ENCODE data around the gene AP1G2.

AP1G2 gene

DNA sequence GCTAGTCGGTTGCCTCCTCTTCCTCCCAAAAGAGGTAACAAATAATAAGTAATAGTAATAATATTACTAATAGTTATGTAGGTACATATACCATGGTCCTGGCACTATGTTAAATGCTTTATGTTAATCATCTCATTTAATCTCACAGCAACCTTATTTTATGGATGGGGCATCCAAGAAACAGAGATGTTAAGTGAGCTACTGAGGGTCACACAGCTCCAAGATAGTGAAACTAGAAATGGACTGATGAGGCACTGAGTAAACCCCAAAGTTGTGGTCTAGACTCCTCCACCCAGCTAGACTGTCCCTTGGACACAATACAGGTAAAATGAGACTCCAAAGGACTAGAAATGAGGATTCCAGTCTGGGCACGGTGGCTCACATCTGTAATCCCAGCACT, 31.1 kb downstream of the AP1G2 start:
- DNase-seq, result no peak

DNA sequence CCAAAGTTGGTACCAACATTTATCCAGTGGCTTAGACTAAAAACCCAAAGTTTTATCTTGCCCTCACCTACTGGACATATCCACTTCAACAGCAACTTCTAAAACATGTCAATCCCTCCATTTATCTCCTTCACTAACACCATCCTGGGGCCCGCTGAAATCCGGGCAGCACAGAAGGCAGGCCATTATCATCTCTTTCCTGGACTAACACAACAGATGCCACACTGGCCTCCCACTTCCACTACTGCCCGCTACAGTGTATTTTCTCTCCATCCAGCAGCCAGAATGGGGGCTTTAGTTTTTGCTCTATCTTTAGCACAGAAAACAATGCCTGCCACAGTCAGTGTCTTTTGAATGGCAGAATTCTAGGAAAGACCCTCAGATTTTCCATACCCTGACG, 31.6 kb downstream of the AP1G2 start:
- DNase-seq, result no peak

DNA sequence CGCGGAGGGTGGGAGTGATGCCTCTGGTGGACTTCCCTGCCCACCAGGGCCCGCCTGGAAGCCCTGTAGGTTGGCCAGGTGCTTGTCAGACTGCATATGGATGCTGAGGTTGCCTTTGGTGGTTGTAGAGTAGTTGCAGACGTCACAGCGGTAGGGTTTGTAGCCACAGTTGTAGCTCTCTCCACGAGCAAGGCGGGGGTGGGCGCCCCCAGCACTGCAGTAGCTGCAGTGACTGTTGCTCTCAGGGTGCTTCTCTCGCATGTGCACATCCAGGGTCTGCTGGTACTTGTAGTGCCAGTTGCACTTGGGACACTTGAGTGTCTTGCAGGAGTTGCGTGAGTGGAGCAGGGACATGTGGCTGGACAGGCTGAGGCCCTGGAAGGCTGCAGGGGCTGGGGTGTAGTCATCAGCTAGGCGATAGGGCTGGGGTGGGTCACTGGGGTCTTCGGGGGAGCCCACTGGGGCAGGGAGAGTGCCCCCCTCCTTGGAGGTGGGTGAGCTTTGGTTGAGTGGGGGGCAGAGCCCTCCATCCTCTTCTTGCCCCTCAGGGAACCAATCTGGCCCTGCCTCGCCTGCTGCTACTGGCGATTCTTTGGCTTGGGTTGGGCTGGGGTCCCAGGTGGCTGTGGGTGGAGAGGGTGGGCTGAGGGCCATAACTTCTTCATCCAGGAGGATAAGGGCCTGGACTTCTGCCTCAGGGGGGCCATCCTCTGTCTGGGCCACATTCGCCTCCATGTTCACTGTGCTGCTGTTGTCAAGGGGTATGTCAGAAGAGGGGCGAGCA, 33.7 kb downstream of the AP1G2 start:
- DNase-seq, result no peak

DNA sequence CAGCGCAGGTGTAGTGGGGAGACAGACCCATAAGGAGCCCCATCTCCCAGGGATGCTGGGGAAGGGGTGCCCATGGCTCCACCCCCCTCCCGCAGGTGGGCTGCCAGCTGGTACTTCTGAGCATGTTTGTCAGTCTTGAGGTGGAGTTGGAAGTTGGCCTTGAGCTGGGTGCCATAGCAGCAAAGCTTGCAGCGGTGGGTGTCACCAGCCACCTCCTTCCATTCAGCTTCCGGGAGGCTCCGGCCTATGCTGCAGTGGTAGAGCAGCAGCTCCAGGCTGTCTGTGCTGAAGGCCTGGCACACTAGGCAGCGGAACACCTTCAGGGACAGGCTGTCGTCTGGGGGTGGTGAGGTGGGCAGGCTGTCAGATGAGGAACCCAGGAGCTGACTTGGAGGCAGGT, 34.9 kb downstream of the AP1G2 start:
- no peak for DNase-seq

DNA sequence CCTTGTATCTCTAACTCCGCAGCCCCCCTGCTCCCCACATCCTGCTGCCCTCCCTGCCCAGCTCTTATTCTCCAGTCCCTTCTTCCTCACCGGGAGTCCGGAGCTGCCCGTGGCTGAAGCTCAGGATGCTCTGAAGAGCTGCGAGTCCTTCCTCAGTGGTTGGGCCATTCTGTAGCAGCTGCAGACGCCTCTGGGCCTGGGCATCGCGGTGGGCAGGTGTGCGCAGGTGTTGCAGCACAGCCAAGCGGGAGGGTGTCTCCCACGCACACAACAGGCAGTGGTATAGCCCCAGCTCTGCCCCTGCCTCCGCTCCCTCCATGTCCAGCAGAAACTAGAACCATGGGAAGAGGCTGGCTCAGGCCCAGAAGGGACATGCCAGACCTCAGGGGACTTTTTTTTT, 36.2 kb downstream of the AP1G2 start:
- DNase-seq, result no peak

DNA sequence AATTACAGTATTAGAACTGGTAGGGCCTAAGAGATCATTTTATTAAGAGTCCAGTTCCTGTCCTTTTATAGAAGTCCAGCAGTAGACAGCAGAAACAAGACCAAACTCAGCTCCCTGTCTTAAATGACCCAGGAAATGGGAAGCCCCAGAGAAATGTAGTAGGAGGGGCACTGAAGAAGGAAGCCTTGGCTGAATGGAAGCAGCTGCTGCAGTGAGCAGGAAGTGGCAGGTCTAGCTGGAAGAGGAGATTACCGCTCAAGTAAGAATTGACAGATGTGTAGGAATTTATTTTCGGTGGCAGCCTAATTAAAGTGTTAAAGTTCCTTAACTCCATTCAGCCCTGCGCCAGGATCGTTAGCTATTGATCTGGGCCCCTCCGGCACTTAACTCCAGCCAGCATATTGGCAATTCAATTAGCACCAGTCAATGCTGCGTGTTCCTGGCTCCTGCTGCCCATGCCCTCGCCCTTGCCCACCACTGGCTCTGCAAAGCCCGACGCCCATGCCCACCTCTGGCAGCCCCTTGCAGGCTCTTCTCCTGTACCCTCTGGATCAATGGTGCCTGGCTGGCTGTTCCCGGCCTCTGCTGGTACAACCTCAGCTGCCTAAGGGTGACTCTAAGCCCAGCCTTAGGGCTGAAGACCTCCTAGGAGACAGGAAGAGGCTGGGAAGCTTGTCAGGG, 37.1 kb downstream of the AP1G2 start:
- DNase-seq, result no peak

DNA sequence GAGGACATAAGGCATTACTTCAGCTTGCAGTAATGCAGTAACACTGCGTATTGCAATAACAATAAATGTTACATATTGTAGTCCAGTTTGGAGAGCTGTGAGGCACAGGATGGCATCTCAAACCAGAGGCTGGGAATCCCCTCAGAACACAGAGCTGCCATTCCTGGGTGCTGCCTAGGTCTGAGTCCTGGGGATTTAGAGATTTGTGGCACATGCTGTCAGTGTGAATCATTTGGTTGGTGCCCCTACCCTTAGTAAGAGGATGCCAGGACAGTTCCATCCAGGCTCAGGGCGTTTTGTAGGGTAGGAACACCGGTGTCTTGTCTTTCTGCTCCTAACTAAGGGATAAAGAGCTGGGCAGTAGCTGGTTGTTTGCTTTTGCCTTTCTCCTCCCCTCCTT, 38.6 kb downstream of the AP1G2 start:
- no peak for DNase-seq

DNA sequence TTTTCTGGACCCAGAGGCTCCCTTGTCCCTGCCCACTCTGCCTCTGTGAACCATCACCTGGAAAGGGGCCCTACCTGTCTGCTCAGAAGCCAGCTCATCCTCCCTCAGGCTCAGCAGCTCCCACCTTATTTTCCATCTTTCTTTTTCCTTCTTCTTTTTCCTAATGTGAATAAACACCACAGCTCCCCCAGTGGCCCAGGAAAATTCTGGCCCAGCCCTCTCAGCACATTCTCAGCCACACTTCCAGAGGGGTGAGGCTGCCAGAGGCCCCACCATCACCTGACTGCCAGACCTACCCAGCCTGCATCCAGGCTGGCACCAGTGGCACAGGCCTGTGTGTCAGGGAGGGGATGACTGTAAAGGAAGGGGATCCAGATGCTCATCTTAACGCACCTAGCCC, 39.0 kb downstream of the AP1G2 start:
- DNase-seq, result no peak

DNA sequence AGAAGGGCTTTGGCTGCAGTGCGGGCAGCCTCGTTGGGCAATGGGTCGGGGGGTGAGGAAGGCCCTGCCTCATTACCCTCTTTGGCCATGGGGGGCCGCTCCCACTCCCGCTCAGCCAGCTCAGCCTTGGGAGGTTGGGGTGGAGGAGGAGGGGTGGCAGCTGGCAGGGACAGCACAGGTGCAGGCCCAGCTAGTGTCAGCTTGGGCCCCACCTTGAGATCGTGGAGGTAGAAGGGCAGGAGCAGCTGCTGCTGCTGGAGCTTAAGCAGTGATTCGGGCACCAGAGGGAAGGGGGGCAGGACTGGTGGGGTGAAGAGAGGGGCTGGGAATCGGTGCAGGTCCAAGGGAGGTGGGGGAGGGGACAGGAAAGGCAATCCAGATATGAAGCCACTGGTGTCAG, 42.0 kb downstream of the AP1G2 start:
- DNase-seq, result no peak

DNA sequence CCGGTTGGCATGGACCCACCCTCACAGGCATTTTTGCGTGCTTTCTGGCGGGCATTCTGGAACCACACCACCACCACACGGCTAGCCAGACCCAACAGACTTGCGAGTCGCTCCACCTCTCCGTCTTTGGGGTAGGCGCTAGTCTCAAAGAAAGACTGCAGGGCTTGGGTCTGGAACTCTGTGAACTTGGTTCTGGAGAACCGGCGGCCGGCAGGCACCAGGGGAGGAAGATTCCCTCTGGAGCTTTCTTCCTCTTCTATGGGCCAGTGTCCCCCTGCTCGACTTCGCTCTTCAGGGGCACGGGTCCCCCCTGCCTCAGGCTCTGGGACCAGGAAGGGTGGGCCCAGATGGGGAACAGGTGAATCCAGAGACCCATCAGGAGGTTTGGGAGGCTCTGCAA, 42.6 kb downstream of the AP1G2 start:
- no peak for DNase-seq

DNA sequence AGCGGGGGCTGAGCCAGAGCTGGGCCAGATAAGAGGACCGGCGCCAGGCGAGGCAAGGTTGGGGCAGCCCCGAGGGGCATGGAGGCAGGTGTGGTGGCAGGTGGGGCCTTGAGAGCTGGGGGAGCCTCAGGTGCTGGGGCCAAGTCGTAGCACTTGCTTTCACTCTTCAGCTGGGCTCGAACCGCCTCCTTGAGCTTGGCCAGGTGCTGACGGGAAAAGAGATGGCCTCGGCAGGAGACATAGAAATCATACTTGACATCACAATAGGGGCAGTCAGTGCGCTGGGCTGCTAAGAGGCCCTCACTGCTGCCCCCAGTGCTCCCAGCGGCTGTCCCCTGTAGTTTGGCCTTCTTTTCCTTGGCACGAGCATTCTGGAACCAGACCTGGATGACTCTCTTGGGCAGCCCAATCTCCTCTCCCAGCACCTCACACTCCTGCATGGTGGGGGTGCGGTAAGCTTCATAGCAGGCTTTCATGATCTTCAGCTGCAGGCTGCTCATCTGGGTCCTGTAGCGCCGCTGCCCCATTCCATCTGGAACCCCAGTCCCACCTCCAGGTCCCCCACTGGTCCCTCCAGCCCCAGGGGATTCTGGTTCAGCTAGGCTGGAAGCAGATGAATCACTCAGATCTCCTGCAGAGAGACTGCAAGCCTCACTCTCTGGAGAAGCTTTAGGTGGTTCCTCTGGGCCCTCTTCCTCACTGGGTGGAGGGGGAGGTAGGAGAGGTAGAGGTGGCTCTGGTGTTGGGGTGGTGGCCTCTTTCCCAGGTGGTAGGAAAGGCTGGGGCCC, 44.2 kb downstream of the AP1G2 start:
- DNase-seq, result no peak

DNA sequence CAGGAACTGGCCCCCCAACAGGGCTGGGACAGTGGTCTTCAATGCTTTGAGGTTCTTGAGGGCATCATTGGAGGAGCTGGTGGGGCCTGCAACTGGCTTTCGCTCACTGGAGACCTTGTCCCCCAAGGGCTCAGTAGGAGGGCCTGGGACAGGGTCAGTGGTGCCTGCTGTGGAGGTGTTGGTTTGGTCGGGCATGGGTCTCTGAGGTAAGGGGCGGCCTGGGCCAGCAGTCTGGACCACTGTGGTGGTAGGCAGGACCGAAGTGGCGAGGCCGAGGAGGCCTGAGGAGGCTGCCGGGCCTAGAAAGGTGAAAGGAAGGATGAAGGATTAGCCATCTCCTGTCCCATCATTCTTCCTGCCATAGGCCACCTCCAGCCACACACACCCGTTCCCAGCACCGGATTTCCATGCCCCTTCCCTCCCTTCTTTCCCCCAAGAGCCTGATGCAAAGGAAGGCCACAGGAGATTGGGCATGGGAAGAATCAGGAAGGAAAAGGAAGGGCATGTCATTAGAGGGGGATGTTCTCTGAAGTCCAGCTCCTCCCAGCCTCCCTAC, 44.9 kb downstream of the AP1G2 start:
- no peak for DNase-seq

DNA sequence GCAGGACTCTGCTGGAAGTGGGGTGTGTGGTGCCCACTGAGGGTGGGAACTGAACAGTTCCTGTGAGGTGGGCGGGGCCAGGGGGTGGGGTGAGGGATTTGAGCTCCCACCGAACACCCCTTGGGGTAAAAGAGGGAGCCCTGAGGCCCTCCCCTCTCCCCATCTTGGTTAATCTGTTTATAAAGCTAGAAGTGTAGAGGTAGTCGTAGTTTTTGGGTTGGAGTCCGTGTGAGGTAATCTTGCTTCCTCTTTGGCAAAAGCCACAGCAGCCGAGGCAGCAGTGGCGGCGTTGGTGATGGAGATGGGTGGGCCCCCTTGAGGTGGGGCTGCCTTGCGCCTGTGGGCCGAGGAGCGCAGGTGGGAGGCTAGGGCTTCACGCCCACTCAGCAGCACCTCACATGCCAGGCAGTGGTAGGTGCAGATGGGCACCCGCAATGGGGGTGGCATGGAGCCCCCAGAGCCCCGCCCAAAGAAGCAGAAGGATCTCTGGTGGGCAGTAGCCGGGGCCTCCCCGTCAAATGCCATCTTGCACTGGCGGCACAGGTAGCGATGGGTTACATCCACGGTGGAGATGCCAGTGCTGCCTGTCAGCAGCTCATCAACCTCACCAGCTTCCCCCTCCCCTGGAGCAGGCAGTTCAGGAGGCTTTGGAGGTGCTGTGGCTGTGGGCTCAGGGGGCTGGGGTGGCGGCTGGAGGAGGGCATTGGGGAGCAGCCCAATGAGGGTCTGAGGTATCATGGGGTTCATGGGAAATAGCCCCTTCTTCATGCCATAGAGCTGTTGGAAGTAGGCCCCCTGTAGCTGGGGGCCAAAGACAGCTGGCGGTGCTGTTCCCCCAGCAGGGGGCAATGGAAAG, 45.6 kb downstream of the AP1G2 start:
- no peak for DNase-seq

DNA sequence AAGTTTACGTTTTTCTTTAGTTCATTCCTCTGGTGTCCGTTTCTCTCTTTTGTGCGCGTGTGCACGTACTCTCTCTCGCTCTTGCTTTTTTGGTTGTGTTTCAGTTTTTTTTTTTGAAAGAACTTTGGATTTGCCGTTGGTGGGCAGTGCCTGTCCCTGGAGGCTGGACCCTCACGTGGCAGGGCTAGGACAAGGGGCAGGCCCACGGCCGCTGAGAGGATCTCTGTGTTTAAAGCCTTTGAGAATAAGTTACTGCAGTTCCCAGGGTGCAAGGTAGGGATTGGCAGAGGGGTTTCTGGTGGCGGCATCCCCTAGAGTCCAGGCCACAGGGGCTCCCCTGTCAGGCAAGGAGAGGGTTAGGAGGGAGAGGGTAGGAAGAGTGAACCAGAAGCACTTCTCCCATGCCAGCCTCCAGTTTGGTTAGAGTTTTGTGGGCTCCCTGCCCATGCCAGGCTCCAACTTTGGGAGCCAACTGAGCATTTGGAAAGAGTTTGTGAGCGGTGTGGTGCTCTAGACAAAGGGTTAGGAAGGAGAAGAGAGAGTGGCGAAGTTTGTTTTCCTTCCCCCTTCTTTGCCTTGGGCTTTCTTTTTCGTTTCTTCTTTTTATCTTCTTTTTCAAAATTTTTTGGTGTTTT, 46.6 kb downstream of the AP1G2 start:
- no peak for DNase-seq

DNA sequence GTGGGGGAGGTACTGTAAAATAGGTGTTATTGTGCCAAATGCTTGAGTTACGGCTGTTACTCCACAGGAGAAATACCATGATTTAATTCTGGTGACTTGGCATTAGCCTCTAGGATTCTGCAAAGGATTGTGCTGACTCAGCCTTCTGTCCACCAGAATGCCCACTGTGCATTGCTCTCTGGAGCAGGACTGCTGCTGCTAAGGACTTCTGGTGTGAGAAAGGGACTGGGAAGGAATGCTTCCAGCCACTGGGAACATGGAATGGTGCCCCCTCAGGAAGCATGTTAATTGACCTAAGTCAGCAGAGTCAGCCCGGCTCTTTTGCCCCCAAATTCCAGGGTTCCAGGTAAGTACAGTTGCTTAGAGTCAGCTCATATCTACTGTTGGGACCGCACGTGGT, 48.9 kb downstream of the AP1G2 start:
- DNase-seq, result no peak

DNA sequence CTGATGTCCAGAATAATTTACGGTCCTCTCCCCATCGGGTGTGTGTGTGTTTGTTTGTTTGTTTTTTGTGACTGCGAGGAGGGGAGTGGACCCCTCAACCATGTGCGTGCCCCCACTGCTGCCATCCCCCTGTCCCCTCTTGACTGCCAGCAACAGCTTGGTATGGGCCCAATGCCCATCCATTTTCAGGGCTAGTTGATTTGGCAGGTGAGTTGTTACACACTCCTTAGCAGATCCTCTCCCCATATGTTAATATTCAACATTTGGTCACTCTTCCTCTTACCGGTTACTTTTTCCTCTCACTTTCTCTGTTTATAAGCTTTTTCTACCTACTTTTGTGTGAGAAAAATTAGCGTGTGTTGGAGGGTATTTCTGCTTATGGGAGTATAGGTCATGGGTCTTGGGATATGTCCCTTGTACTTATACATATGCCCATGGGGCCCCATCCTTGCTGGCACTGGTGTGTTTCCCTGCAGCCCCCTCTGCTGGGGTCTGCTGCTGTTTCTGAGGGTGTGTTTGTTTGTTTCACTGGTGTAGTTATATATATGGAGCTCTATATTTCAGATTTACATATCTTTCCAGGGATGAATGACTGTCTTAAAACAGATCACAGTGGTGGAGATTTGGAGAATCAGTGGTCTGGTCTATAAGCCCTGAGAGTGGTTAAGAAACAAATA, 49.8 kb downstream of the AP1G2 start:
- no peak for DNase-seq

DNA sequence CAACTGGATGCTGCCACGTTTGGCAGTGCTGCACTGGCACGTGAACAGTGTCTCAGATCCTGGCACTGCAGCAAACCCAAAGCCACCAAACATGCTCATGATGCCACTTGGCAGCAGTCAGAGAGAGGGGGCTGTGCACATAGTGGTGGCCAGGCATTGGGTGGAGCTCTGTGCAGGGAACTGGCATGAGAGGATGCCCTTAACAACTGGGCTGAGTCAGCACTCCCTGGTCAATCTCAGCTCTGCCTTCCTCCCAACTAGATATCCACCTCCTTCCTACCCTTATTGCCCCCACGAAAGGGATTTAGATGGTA, 53.0 kb downstream of the AP1G2 start:
- DNase-seq, result no peak

DNA sequence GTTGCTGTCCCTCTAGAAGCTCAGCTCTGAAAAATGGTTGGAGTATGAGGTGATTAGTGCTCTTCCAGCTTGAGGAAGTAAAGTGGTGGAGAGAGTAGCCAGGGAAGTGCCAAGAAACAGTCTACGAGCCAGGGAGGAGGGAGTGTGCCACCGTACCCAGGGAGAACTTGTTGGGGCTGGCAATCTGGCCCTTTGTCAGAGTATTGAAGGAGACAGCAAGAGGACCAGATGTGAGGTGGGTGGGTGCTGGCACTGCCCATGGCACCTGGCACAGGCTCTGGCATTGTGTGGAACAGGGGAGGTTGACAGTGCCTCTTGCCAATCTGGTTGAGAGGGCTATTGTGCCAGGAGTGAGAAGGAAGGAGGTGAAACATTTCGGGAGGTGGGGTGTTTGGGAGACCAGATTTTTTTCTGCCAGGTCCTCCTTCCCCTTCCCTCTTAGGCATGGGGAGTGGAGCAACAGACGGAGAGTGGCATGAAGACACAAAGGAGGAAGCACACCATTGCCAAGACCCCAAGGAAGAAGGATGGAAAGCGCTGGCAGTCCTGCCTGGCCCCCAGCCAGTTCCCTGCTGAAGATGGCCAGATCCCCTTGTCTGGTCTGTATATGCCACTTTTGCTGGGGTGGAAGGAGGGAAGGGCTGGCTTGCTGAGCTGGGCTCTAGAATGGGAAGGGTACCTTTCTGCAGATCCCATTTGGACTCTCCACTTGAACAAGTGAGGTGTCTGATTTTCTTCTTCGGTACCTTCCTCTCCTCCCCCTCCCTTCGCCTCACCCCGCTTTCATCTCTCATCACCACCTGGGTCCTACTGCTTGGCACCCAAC, 53.6 kb downstream of the AP1G2 start:
- DNase-seq, result no peak

DNA sequence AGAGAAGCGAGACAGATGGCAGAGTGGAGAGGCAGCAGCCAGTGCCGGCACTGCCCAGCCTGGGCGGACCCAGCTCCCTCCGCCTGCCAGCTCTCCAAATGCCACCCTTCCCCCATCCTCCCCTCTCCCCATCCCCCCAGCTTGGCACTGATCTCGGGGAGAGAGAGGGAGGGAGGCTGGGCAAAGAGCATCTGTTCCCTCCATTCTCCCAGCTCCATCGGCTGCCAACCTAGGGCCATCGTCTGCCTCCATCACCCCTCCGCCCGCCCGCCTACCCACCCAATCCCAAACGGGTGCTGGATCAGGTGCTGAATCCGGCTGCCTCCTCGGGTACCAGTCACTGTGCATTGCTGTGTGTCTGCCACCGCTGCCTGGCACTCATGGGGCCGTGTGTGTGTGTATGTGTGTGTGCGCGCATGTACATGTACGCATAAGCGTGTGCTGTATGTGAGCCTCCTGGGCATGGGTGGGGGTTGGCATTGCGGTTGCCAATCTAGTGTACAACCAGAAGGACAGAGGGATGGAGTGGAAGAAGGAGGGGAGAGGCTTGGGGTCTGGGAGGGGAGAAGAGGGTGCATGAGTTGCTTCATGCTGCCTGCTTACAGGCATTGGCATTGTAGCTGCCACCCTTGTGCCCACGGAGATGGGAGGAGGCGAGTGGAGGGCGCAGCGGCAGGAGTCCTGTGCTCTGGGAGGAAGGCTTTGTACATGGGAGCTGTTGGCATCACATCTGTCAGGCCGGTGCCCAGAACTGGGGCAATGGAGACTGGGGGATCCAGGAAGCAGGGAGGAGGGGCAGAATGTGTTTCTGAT, 54.4 kb downstream of the AP1G2 start:
- DNase-seq, result no peak

DNA sequence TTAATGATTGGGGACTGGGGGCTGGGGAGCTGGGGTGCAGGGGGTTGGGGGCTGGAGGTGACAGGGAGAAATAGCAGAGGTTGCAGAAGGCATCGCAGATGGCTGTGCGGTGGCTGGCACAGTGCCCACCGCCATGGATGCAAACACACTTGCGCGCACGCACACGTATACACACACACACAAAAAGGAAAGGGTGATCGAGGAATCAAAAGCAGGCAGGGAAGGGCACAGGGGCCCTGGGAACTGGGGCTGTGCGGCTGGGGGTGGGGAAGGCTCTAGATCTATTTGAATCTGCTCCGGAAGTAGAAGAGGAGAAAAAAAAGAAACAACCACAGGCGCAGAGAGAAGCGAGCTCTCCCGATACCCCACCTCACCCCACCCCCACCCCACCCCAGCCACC, 55.4 kb downstream of the AP1G2 start:
- no peak for DNase-seq
